GM21381 (cell line): ENCODE measurements around the gene DSG1.
"Not testable (repeated sequence)": the region's sequence is repeated elsewhere in the genome, so short reads cannot be mapped to it uniquely, and the experiment has no call there.

Source experiments
- ATAC-seq: cut with Tn5 transposase; IDR thresholded peaks from one replicate; pipeline ENCODE4 v1.9.1; 2021; ENCODE audit warnings: mild to moderate bottlenecking, moderate library complexity; ENCODE audit not compliant: unreplicated experiment

DSG1 gene

GRCh38 chr18:31317860-31318259 is at the start of gene DSG1:
Gene DSG1 (plus strand): TSS chr18:31318160. CDS start chr18:31318301, 141 bp downstream.
- no peak for ATAC-seq

DNA sequence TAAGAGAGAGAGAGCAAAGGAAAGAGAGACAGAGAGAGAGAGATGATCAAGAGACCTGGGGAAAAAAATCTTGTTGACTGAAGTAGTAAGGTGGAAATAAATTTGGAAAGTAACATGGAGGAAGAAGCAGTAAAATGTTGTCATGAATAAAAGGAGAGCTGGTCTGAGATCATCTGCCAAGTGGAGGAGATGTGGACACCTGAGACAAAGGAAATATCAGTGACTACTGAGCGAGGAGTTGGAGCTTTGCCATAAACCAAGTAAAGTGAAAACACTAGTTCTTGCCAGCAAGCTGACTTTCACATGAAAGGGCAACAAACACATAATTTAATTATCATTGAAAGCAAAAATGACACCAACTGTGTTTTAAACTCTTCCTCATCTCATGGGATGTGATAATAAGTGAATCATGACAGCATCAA is 49.0 kb upstream of the DSG1 start:
- ATAC-seq = no peak

- ATAC-seq = no peak
Observed at GRCh38 chr18:31269566-31269965, 48.4 kb upstream of the DSG1 start.

GRCh38 chr18:31270578-31270977 is 47.4 kb upstream of the DSG1 start:
- no peak for ATAC-seq

DNA sequence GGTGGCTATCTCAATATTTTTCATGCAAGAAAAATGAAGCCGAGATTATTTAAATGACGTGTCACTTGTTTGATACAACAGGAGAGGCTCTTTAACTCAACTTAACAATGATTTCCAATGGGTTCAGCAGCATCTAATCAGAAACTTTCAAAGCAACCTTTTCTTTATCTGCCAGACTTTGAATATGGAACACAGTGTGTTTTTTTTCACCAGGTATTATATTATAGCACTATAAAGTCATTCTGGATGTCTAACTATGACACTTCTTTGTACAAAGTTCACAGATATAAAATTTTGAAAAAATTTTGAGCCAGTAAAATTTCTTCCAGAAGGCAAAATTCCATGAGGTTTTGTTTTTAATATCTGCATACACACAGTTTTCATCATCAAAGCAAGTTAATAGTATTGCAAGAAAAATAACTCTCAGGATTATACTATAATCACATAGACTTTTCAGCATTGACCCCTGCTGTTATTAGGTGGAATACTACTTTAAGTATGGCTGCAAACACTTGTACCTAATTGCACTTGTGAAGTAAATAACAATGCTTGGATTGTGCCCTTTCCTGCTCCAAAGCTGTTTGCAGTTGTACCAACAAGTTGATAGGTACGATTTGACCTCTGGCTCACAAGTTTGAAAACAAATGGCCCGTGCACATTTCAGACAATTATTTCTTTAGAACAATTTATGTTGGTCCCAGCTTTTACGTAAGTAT is 44.0 kb upstream of the DSG1 start:
- ATAC-seq = no peak

GRCh38 chr18:31274931-31275330 is 43.0 kb upstream of the DSG1 start:
- no peak for ATAC-seq

- no peak for ATAC-seq
Observed at GRCh38 chr18:31275722-31276463, 42.1 kb upstream of the DSG1 start.

GRCh38 chr18:31278609-31279071 is 39.3 kb upstream of the DSG1 start:
- ATAC-seq = no peak

DNA sequence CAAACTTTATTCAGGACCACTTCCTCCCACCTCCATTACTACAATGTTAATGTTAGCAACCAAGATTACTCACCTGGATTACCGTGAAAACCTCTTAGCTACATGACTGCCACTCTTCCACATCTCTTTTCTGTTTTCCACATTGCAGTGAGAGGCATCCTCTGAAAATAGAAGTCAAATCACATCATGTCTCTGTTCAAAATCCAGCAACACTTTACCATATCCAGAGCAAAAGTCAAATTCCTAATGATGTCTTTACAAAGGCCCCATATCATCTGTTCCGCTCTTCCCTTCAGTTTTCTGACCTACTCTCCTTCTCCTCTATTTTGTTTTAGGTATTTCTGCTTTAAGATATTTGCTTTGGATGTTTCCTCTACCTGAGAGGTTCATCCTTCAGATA is 37.5 kb upstream of the DSG1 start:
- ATAC-seq = no peak

- ATAC-seq = no peak
Observed at GRCh38 chr18:31281437-31281836, 36.5 kb upstream of the DSG1 start.

- not testable (repeated sequence) for ATAC-seq
Observed at GRCh38 chr18:31289446-31289845, 28.5 kb upstream of the DSG1 start.

DNA sequence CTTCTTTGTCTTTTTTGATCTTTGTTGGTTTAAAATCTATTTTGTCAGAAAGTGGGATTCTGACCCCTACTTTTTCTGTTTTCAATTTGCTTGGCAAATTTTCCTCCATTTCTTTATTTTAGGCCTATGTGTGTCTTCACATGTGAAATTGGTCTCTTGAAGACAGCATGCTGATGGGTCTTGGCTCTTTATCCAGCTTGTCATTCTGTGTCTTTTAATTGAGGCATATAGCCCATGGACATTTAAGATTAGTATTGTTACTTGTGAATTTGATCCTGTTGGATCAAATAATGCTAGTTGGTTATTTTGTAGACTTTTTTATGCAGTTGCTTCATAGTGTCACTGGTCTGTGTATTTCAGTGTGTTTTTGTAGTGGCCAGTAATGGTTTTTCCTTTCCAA is 26.3 kb upstream of the DSG1 start:
- no peak for ATAC-seq

DNA sequence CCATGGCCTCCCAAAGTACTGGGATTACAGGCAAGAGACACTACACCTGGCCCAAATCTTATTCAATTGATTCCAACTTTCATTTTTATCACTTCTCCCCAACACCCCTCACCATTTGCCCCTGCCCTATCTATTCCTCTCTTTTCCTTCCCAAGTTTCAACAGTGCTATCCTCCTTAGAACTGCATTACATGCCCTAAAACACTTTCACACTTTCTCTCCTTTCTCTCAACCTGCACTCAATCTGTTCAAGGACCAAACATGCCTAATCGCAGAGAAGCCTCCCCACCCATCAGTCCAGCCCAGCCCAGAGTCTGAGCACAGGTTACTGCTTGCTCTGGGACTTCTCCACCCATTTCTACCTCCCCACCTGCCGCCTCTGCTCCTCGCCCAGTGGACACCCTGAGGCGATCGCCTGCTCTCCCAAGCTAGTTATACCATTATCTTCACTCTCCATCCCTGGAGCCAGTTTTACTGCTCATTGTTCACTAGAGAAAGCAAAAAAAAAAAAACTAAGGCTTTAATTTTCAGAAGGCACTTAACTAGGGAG is 23.7 kb upstream of the DSG1 start:
- no peak for ATAC-seq

DNA sequence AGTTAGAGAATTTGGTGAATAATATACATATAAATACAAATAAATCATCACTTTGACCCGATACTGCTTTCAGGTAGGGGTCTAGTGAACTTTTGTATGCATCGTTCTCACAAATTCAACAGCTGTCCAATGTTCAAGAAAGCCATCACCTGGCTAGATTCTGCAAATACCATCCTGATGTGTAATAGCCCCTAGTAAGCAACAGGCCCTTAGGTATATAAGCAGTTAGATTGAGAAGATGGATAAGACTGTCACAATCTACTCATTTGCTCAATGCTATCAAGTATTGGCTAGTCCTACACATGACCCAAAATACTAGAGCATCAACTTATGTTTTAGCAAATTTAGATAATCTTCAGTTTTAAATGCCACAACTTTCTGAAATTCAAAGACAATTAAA is 20.7 kb upstream of the DSG1 start:
- ATAC-seq = no peak

DNA sequence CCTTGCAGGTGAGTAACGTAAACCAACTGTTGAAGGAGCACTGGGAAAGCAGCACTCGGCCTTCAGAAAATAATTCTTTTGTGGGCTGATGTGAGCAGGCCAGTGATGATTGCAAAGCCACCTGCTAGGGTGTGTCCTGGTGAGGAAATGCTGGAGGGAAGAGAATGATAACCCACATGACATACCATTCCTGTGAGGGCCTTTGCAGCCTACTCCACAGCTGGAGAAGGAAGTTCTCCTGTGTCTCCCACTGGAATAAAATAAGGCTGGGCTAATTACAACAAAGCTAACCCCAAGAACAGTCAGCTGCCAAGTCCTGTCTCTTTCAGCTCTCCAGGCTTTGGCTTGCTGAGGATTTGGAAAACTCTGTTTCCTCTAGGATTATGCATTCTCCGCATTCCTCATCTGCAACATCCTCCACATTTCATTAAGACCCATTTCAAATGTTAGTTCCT is 16.7 kb upstream of the DSG1 start:
- ATAC-seq = no peak

DNA sequence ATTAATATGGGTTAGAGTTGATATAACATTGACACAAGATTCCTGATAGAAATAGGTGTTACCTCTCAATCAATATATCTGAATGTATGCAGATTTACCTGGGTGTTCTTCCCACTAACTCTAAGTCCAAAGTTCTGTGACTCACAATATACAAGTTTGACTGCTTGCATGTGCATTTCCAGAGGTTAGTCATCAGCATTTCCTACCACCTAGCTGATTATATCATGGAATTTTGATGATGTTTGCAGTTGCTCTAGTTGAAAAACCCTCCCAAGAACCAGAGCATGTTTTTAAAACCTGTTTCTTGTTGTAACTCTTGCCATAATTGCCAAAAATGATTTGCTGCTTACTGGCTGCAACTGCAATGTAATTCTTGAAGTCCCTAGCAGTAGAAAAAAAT is 15.0 kb upstream of the DSG1 start:
- no peak for ATAC-seq

GRCh38 chr18:31303771-31304170 is 14.2 kb upstream of the DSG1 start:
- ATAC-seq = no peak

DNA sequence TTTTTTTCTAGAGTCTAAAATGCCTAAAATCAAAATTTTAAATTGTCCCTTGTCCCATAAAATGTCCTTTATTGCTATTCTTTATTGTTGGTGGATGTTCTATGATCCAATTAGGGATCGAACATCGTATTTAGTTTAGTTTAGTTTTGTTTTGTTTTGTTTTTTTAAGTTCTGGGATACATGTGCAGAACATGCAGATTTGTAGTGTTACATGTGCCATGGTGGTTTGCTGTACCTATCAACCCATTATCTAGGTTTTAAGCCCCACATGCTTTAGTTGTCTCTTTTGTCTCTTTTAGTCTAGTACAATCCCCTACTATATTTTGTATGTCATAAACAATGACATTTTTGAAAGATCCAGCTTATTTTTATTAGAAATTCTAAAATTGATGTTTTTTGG is 8.8 kb upstream of the DSG1 start:
- no peak for ATAC-seq

GRCh38 chr18:31316974-31317373 is 986 bp upstream of the DSG1 start:
- ATAC-seq = no peak

DNA sequence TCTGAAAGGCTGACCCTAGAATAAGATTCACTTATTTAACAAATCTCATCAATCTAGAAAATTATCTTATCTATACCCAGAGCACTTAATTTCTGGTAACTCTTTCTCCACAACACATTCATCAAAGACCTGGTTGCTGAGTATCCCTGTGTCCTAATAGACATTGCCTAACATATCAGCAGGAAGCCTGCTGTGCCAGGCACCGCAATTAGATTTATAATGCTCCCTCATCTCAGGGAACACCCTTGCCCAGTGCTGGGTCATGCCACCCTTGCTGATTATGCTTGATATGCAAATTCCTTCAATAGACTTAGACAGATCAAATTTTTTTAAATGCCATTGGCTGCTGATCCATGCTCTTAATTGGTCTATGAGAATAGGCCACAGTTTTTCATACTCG is 3.8 kb downstream of the DSG1 start:
- no peak for ATAC-seq

- no peak for ATAC-seq
Observed at GRCh38 chr18:31325051-31325450, 7.1 kb downstream of the DSG1 start.
